Neural progenitor cell (in vitro differentiated cells): Measurements from ENCODE around the gene HSF2BP.

ENCODE experiments used
- CTCF ChIP-seq: fragments of 200-600 bp; sonication (generic); IDR thresholded peaks from 2 replicates; pipeline ENCODE4 v1.5.1; 2017; ENCODE audit warnings: antibody characterized with exemption, mild to moderate bottlenecking
- EZH2 ChIP-seq: fragments of 200-600 bp; sonication (generic); IDR thresholded peaks from 2 replicates; pipeline ENCODE4 v1.6.1; 2017; ENCODE audit warnings: antibody characterized with exemption, mild to moderate bottlenecking, moderate library complexity
- EZH2phosphoT487 ChIP-seq: fragments of 200-600 bp; sonication (generic); IDR thresholded peaks from 2 replicates; pipeline ENCODE4 v1.6.1; 2017; ENCODE audit warnings: antibody characterized with exemption

GRCh38 chr21:43619344-43619743 is 39.9 kb downstream of the HSF2BP start:
- TF ChIP-seq CTCF (no peak), EZH2 (no peak), EZH2phosphoT487 (no peak)
